Breast epithelium (tissue), 4 donors: Measurements from ENCODE around the gene TNFAIP3. TPM values are rescaled to one million over a fixed set of nuclear protein-coding genes. Genes with fewer than 3 reads are reported as not detected.

ENCODE experiments used
- DNase-seq, 2 donors: peaks; one replicate each; pipeline ENCODE4 v3.0.0-alpha.2; 2019; ENCODE audit warnings: low spot score in 2 of 2
- H3K27ac ChIP-seq, 2 donors: fragments of 200-600 bp; sonication (generic) in 1 of 2; one replicate each; pipeline ENCODE4 v1.5.1; 2016 to 2019; ENCODE audit warnings: mild to moderate bottlenecking in 1 of 2
- H3K27me3 ChIP-seq, 2 donors: fragments of 200-600 bp; sonication (generic) in 1 of 2; one replicate each; pipeline versions ENCODE4 v1.5.1 to v1.6.0; 2017 to 2019; ENCODE audit warnings: control low read depth in 1 of 2, mild to moderate bottlenecking in 1 of 2
- H3K36me3 ChIP-seq: fragments of 200-600 bp; one replicate; pipeline ENCODE4 v1.5.1; 2019
- H3K4me1 ChIP-seq, 2 donors: fragments of 200-600 bp; sonication (generic); one replicate each; pipeline ENCODE4 v1.5.1; 2016 to 2019; ENCODE audit warnings: control low read depth in 1 of 2
- H3K4me3 ChIP-seq, 3 donors: fragments of 200-600 bp; sonication (generic); 1 replicate in 2 of 3; 2 replicates in 1 of 3; pipeline ENCODE4 v1.5.1; 2016 to 2019; ENCODE audit warnings: mild to moderate bottlenecking in 3 of 3, moderate library complexity in 2 of 3
- H3K9me3 ChIP-seq, 2 donors: fragments of 200-600 bp; sonication (generic) in 1 of 2; one replicate each; pipeline ENCODE4 v1.5.1; 2016 to 2019; ENCODE audit warnings: control low read depth in 1 of 2
- CTCF ChIP-seq, 3 donors: fragments of 450-650 bp; IDR thresholded peaks; one replicate each; pipeline ENCODE4 v1.5.1; 2016 to 2017; ENCODE audit warnings: antibody characterized with exemption in 3 of 3, mild to moderate bottlenecking in 3 of 3, moderate library complexity in 3 of 3
- POLR2A ChIP-seq: fragments of 450-650 bp; IDR thresholded peaks from one replicate; pipeline ENCODE4 v1.6.1; 2016; ENCODE audit warnings: antibody characterized with exemption, mild to moderate bottlenecking, moderate library complexity
- POLR2AphosphoS5 ChIP-seq, 3 donors: sonication (generic); formaldehyde crosslinking; IDR thresholded peaks; one replicate each; pipeline ENCODE4 v1.6.1; 2017; ENCODE audit warnings: antibody characterized with exemption in 3 of 3
- intact Hi-C: fragments of 100-400 bp; cut with DNase I; formaldehyde crosslinking; loops from one replicate; pipeline ENCODE4 v1.15.1; 2023; ENCODE audit warnings: low total_unique reads
- total RNA-seq, 3 donors: library from RNA; depleted of rRNA; stranded (reverse); fragments of >200 nt; gene quantifications; one replicate each; pipeline ENCODE4 v1.1.0, GENCODE V29; 2016

The TNFAIP3 gene
- total RNA-seq, 3 donors from 2014 or later, result 21.3 to 50.5 (median 25.9) TPM

GRCh38 chr6:137845460-137845859 lies 21.6 kb upstream of the TNFAIP3 start:
- no peaks in the 10 kb centered on the region for H3K27me3 ChIP-seq
- intact Hi-C loops, result no loop called here
- no peak overlapping the region for H3K4me3 ChIP-seq
- no peaks in the 10 kb centered on the region for H3K36me3 ChIP-seq
- no peak overlapping the region for H3K27ac ChIP-seq
- TF ChIP-seq POLR2AphosphoS5 (IDR thresholded peaks at IDR 0.05) (no peak), CTCF (IDR thresholded peaks at IDR 0.05) (no peak), POLR2A (no peak)
- DNase-seq, result no peak
- no peaks in the 10 kb centered on the region for H3K4me1 ChIP-seq
- no peaks in the 10 kb centered on the region for H3K9me3 ChIP-seq

DNA sequence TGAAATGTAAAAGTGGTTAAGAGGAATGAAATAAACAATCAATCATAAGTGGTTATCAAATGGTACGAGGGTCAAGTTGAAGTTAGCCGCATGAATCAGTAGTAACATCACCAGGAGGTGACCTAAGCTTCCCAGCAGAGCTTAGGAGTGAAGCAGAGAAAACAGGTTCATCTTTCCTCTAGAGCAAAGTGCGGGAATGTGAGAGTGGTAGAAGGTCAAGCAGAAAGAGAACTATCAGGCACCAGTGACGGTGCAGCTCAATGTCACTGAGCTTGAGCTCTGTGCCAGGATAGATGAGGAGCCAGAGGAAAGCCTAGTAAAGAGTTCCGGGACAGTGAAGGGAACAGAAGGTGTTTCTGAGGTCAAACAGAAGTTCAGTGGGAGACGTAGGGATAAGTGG lies 20.8 kb upstream of the TNFAIP3 start:
- intact Hi-C loops, result loop anchor here (2.0 kb wide), 1 partner anchor 167 kb away; no protein-coding TSS in a partner anchor
- H3K4me3 ChIP-seq, result no peak overlapping the region
- H3K9me3 ChIP-seq, result no peaks in the 10 kb centered on the region
- no peaks in the 10 kb centered on the region for H3K4me1 ChIP-seq
- H3K27me3 ChIP-seq, result no peaks in the 10 kb centered on the region
- no peaks in the 10 kb centered on the region for H3K36me3 ChIP-seq
- DNase-seq, result no peak
- TF ChIP-seq POLR2A (no peak), CTCF (IDR thresholded peaks at IDR 0.05) (no peak)
- no peak overlapping the region for H3K27ac ChIP-seq

DNA sequence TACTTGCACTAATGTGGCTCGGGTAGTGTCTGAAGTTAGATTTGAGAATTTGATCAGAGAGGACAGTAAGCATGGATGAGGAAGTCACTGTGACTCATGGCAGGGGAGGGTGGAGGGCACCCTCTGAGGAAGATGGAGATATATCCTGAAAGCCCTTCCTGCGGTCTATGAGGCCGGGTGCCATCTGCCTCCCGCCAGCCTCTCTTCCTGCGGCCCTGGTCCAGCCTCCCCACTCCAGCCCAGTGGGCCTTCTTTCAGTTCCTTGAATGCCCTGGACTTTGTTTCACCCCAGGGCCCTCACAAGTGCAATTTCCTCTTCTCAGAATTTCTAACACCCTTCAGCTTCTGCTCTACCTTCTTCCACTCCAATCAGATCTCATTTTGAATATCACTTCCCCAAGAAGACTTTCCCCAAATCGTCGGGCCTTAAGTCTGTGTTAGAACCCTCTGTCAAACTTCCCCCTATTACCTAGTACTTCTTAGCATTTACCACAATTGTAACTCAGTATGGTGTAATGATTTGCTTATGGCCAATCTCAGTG lies 20.2 kb upstream of the TNFAIP3 start:
- H3K9me3 ChIP-seq, result no peaks in the 10 kb centered on the region
- no peak for DNase-seq
- H3K27ac ChIP-seq, result no peak overlapping the region
- intact Hi-C loops, result loop anchor here (2.0 kb wide), 1 partner anchor 168 kb away; no protein-coding TSS in a partner anchor
- no peak overlapping the region for H3K4me3 ChIP-seq
- no peaks in the 10 kb centered on the region for H3K36me3 ChIP-seq
- H3K4me1 ChIP-seq, result no peaks in the 10 kb centered on the region
- TF ChIP-seq POLR2A (no peak), CTCF (IDR thresholded peaks at IDR 0.05) (no peak), POLR2AphosphoS5 (IDR thresholded peaks at IDR 0.05) (no peak)
- H3K27me3 ChIP-seq, result no peaks in the 10 kb centered on the region

- H3K4me1 ChIP-seq, result no peaks in the 10 kb centered on the region
- intact Hi-C loops, result loop anchor here (2.0 kb wide), 1 partner anchor 169 kb away; no protein-coding TSS in a partner anchor
- H3K36me3 ChIP-seq, result no peaks in the 10 kb centered on the region
- no peaks in the 10 kb centered on the region for H3K9me3 ChIP-seq
- DNase-seq, result no peak
- H3K27me3 ChIP-seq, result no peaks in the 10 kb centered on the region
- H3K4me3 ChIP-seq, result no peak overlapping the region
- TF ChIP-seq CTCF (IDR thresholded peaks at IDR 0.05) (no peak), POLR2AphosphoS5 (IDR thresholded peaks at IDR 0.05) (no peak), POLR2A (no peak)
- H3K27ac ChIP-seq, result no peak overlapping the region
Observed at GRCh38 chr6:137847748-137848147, 19.3 kb upstream of the TNFAIP3 start.

- Histone ChIP-seq H3K27me3 (no peaks in the 10 kb centered on the region), H3K36me3 (no peaks in the 10 kb centered on the region), H3K4me1 (no peaks in the 10 kb centered on the region), H3K9me3 (no peaks in the 10 kb centered on the region), H3K4me3 (no peak overlapping the region), H3K27ac (no peak overlapping the region)
- no peak for DNase-seq
- no peak for TF ChIP-seq POLR2A
- TF ChIP-seq CTCF (IDR thresholded peaks at IDR 0.05), result no peak
- TF ChIP-seq POLR2AphosphoS5 (IDR thresholded peaks at IDR 0.05), result no peak
- intact Hi-C loops, result no loop called here
Observed at GRCh38 chr6:137848672-137849071, 18.4 kb upstream of the TNFAIP3 start.
